BJ (cell line): Measurements from ENCODE around the gene MMD. TPM values are rescaled to one million over a fixed set of nuclear protein-coding genes. Genes with fewer than 3 reads are reported as not detected.

Experiments
- CTCF ChIA-PET: fragments of 350-600 bp; formaldehyde crosslinking; extraction: SDS; loops from one replicate; lab custom pipeline; 2021; ENCODE audit warnings: antibody characterized with exemption, inconsistent platforms; lab: Yijun Ruan, JAX
- POLR2A ChIA-PET: fragments of 300-600 bp; sonication (Branson Sonifier 250); formaldehyde crosslinking; extraction: SDS; loops from one replicate; lab custom pipeline; 2021; ENCODE audit warnings: antibody characterized with exemption; lab: Charles Lee
- DNase-seq: peaks from one replicate; pipeline ENCODE4 v3.0.0-alpha.2; 2011; ENCODE audit warnings: low read depth
- H3K27me3 ChIP-seq: 2 replicates; pipeline ENCODE4 v1.6.0; 2011; ENCODE audit warnings: low read length; ENCODE audit not compliant: control insufficient read depth, insufficient read depth
- H3K36me3 ChIP-seq: 2 replicates; pipeline ENCODE4 v1.5.1; 2011; ENCODE audit warnings: low read length; ENCODE audit not compliant: control insufficient read depth, insufficient read depth
- H3K4me3 ChIP-seq: 2 replicates; pipeline ENCODE4 v1.5.1; 2011; ENCODE audit warnings: low read depth, mild to moderate bottlenecking, control low read depth, low read length
- CTCF ChIP-seq: IDR thresholded peaks from 2 replicates; pipeline ENCODE4 v1.5.1; 2011; ENCODE audit warnings: low read depth, mild to moderate bottlenecking, control low read depth, inconsistent platforms, low read length, moderate library complexity; ENCODE audit not compliant: insufficient read depth
- polyA plus RNA-seq: library from polyadenylated mRNA; depleted of rRNA; stranded (reverse); fragments of >200 nt; gene quantifications from 2 replicates; pipeline ENCODE4 v1.2.3, GENCODE V29; 2011

The MMD gene
- polyA plus RNA-seq, 1 experiment = 4.5 TPM

GRCh38 chr17:55453839-55454557 is 32.4 kb upstream of the MMD start:
- no peak for TF ChIP-seq CTCF
- ChIA-PET POLR2A (no interaction called here), CTCF (no interaction called here)

GRCh38 chr17:55452139-55452790 is 30.6 kb upstream of the MMD start:
- DNase-seq = no peak
- no peak for TF ChIP-seq CTCF
- ChIA-PET POLR2A (no interaction called here), CTCF (no interaction called here)
- Histone ChIP-seq H3K27me3 (no peaks in the 10 kb centered on the region), H3K4me3 (no peak overlapping the region), H3K36me3 (no peaks in the 10 kb centered on the region)

More at GRCh38 chr17:55453839-55454557, 32.4 kb upstream of the MMD start:
- Histone ChIP-seq H3K27me3 (no peaks in the 10 kb centered on the region), H3K4me3 (no peak overlapping the region), H3K36me3 (no peaks in the 10 kb centered on the region)
- DNase-seq = no peak

GRCh38 chr17:55451758-55452138 is 30.1 kb upstream of the MMD start:
- Histone ChIP-seq H3K36me3 (no peaks in the 10 kb centered on the region), H3K4me3 (no peak overlapping the region), H3K27me3 (no peaks in the 10 kb centered on the region)
- ChIA-PET POLR2A (no interaction called here), CTCF (interaction anchor here (0.8 to 0.9 kb wide), 2 partner anchors 14 to 18 kb away, joined by 3 read pairs; no protein-coding TSS in a partner anchor)
- TF ChIP-seq CTCF = no peak
- DNase-seq = no peak

- no peak overlapping the region for H3K4me3 ChIP-seq
- POLR2A ChIA-PET = no interaction called here
- H3K36me3 ChIP-seq = no peaks in the 10 kb centered on the region
- no peak for TF ChIP-seq CTCF
- DNase-seq = no peak
- CTCF ChIA-PET = interaction anchor here (0.8 to 0.9 kb wide), 2 partner anchors 14 to 18 kb away, joined by 3 read pairs; no protein-coding TSS in a partner anchor
- no peaks in the 10 kb centered on the region for H3K27me3 ChIP-seq
Observed at GRCh38 chr17:55451203-55451641, 29.6 kb upstream of the MMD start.

- Histone ChIP-seq H3K36me3 (no peaks in the 10 kb centered on the region), H3K4me3 (no peak overlapping the region), H3K27me3 (no peaks in the 10 kb centered on the region)
- no peak for TF ChIP-seq CTCF
- POLR2A ChIA-PET = no interaction called here
- DNase-seq = no peak
- CTCF ChIA-PET = no interaction called here
Observed at GRCh38 chr17:55450232-55450825, 28.7 kb upstream of the MMD start.
